K562 (cell line): ENCODE data around the gene TASP1.

Experiments
- FOSL1 ChIP-seq: fragments of 200-800 bp; sonication (Bioruptor generic); conservative IDR thresholded peaks from 2 replicates; pipeline ENCODE4 v1.6.1; 2016; ENCODE audit warnings: missing genetic modification characterization, missing compliant biosample characterization
- HDAC1 ChIP-seq, 2 experiments: fragments of 450-650 bp; IDR thresholded peaks; 2 replicates each; pipeline ENCODE4 v1.6.1; 2016 to 2017; ENCODE audit warnings: inconsistent platforms in 1 of 2, mild to moderate bottlenecking in 1 of 2, moderate library complexity in 1 of 2
- MAZ ChIP-seq, 2 experiments: fragments of 450-650 bp in 1 of 2; sonication (generic) in 1 of 2; formaldehyde crosslinking; IDR thresholded peaks in 1 of 2; conservative IDR thresholded peaks in 1 of 2; 2 replicates each; pipeline versions ENCODE4 v1.4.0 to v1.5.0; 2020; ENCODE audit warnings: mild to moderate bottlenecking in 1 of 2, missing genetic modification reagents in 1 of 2
- POLR2AphosphoS5 ChIP-seq: IDR thresholded peaks from 2 replicates; pipeline ENCODE4 v1.6.1; 2011; ENCODE audit warnings: mild to moderate bottlenecking, low read depth, low read length, moderate library complexity; ENCODE audit not compliant: control insufficient read depth, insufficient read depth
- SUPT5H ChIP-seq: fragments of 450-650 bp; IDR thresholded peaks from 2 replicates; pipeline ENCODE4 v1.6.1; 2016
- TF ChIP-seq, protein P1 (sequence below): sonication (generic); formaldehyde crosslinking; IDR thresholded peaks from 2 replicates; pipeline ENCODE4 v1.8.0; 2022; ENCODE audit warnings: mild to moderate bottlenecking, missing genetic modification reagents
- TF ChIP-seq, protein P2 (sequence below): sonication (generic); formaldehyde crosslinking; IDR thresholded peaks from 2 replicates; pipeline ENCODE4 v1.8.0; 2022; ENCODE audit warnings: mild to moderate bottlenecking, missing genetic modification reagents, borderline replicate concordance

DNA sequence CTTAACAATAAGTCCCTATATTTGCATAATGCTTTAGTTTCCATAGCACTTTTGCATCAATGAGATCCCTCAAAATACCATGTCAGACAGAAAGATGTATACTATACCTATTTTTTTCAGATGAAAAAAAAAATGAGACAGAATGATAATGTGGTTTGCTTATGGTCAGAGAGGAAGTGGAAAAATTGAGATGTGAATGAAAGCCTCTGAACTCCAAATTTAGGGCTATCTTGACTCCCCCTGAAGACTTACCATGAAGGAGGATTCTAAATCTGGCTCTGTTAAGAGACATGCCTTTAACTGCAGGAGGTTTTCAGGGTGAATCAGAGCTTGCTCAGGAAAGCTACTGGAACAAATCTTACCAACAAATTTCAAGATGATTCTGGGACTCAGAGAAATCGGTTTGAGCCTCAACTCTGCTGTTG is 241.4 kb downstream of the TASP1 start:
- no peak for TF ChIP-seq POLR2AphosphoS5
- TF ChIP-seq SUPT5H = no peak
- TF ChIP-seq, protein P1, sequence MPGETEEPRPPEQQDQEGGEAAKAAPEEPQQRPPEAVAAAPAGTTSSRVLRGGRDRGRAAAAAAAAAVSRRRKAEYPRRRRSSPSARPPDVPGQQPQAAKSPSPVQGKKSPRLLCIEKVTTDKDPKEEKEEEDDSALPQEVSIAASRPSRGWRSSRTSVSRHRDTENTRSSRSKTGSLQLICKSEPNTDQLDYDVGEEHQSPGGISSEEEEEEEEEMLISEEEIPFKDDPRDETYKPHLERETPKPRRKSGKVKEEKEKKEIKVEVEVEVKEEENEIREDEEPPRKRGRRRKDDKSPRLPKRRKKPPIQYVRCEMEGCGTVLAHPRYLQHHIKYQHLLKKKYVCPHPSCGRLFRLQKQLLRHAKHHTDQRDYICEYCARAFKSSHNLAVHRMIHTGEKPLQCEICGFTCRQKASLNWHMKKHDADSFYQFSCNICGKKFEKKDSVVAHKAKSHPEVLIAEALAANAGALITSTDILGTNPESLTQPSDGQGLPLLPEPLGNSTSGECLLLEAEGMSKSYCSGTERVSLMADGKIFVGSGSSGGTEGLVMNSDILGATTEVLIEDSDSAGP (CRISPR knock-in tag) = no peak
- no peak for TF ChIP-seq MAZ (CRISPR knock-in tag; conservative IDR thresholded peaks at IDR 0.05 in 1 of 2, IDR thresholded peaks at IDR 0.05 in 1 of 2)
- TF ChIP-seq HDAC1 (IDR thresholded peaks at IDR 0.05) = no peak
- no peak for TF ChIP-seq FOSL1
- TF ChIP-seq, protein P2, sequence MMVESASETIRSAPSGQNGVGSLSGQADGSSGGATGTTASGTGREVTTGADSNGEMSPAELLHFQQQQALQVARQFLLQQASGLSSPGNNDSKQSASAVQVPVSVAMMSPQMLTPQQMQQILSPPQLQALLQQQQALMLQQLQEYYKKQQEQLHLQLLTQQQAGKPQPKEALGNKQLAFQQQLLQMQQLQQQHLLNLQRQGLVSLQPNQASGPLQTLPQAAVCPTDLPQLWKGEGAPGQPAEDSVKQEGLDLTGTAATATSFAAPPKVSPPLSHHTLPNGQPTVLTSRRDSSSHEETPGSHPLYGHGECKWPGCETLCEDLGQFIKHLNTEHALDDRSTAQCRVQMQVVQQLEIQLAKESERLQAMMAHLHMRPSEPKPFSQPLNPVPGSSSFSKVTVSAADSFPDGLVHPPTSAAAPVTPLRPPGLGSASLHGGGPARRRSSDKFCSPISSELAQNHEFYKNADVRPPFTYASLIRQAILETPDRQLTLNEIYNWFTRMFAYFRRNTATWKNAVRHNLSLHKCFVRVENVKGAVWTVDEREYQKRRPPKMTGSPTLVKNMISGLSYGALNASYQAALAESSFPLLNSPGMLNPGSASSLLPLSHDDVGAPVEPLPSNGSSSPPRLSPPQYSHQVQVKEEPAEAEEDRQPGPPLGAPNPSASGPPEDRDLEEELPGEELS (CRISPR knock-in tag) = no peak
